Left lung (tissue), 10 donors: ENCODE measurements around the gene LRRC25. TPM values are rescaled to one million over a fixed set of nuclear protein-coding genes. Genes with fewer than 3 reads are reported as not detected.
"Not testable (repeated sequence)": the region's sequence is repeated elsewhere in the genome, so short reads cannot be mapped to it uniquely, and the experiment has no call there.

Source experiments
- ATAC-seq: fragments of 200-7000 bp; cut with Tn5 transposase; one replicate; pipeline ENCODE4 v1.9.1; 2020; ENCODE audit warnings: moderate library complexity
- DNase-seq, 4 donors: peaks; one replicate each; pipeline ENCODE4 v3.0.0-alpha.2; 2013 to 2020
- H3K27ac ChIP-seq, 2 donors: fragments of 200-600 bp; sonication (generic) in 1 of 2; one replicate each; pipeline versions ENCODE4 v1.5.0 to v1.8.0; 2020 to 2021
- H3K27me3 ChIP-seq, 2 donors: fragments of 200-600 bp; sonication (generic) in 1 of 2; one replicate each; pipeline versions ENCODE4 v1.5.0 to v1.8.0; 2020 to 2021
- H3K36me3 ChIP-seq, 2 donors: fragments of 200-600 bp; sonication (generic) in 1 of 2; one replicate each; pipeline versions ENCODE4 v1.5.0 to v1.8.0; 2020 to 2021
- H3K4me1 ChIP-seq, 2 donors: fragments of 200-600 bp; one replicate each; pipeline ENCODE4 v1.8.0; 2021
- H3K4me3 ChIP-seq, 2 donors: fragments of 200-600 bp; sonication (generic) in 1 of 2; one replicate each; pipeline versions ENCODE4 v1.5.0 to v1.8.0; 2020 to 2021; ENCODE audit warnings: mild to moderate bottlenecking in 1 of 2
- H3K9me3 ChIP-seq, 2 donors: fragments of 200-600 bp; sonication (generic) in 1 of 2; one replicate each; pipeline versions ENCODE4 v1.5.0 to v1.8.0; 2020 to 2021
- intact Hi-C, 2 donors: fragments of 100-400 bp; cut with DNase I; formaldehyde crosslinking; loops; one replicate each; pipeline versions ENCODE4 v1.11.2 to v1.14.2; 2022
- polyA plus RNA-seq, 6 donors: library from polyadenylated mRNA; unstranded; fragments of 120-200 nt; gene quantifications; one replicate each; pipeline ENCODE4 v1.2.1, GENCODE V29; 2013; ENCODE audit not compliant: insufficient read length in 6 of 6
- total RNA-seq, 2 donors: library from RNA; stranded (reverse); fragmentation: NEBNext Ultra II Directional; extraction: Animal tissue kit (Norgen Biotek cat#: 25700); gene quantifications; one replicate each; pipeline ENCODE4 v1.2.1, GENCODE V29; 2021
- TF ChIP-seq, protein P1 (sequence below), 2 donors: fragments of 200-600 bp; sonication (generic) in 1 of 2; IDR thresholded peaks; one replicate each; pipeline versions ENCODE4 v1.5.0 to v1.8.0; 2021; ENCODE audit warnings: antibody characterized with exemption in 2 of 2
- donor health status: DM: no; HTN: yes; CAD: no.
- donor health status: DM: no; HTN: no; CAD: no.

The LRRC25 gene
- total and polyA plus RNA-seq, 8 donors, result 1.3 to 53.7 (median 1.6) TPM

DNA sequence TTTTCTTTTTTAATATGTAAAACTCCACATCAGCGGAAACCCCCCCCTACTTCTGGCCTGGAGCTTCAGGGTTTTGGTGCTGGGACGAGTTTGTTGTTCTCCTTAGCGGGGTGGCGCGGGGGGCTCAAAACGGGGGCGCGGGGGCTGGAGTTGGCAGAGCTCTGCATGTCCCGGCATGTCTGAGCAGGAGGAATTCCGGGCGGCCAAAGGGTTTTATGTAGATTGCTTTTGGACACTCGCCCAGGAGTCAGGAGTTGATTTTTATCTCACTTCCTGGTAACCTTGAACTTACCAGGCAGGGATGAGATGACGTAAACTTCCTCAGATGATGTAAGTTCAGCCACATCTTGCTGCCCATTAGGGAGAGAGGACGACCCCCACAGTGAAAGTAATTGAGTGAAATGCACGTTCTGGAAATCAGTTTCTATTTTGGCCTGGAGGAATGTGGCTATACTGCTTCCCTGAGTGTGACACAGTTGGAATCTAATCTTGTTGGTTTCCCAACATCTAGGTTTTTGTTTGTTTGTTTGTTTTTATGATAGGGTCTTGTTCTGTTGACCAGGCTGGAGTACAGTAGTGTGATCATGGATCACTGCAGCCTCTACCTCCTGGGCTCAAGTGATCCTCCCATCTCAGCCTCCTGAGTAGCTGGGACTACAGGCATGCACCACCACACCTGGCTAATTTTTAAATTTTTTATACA lies 32.4 kb downstream of the LRRC25 start:
- DNase-seq (peak in 3 of 4 donors; percentile 82 to 94 (median 87)), ATAC-seq (peak; percentile 67)
- Histone ChIP-seq H3K4me3 (no peak overlapping the region), H3K4me1 (peaks cover 10 to 44% of the 10 kb centered on the region in 2 donors), H3K9me3 (no peaks in the 10 kb centered on the region), H3K27me3 (no peaks in the 10 kb centered on the region), H3K27ac (peak overlapping the region; percentile 85 to 90), H3K36me3 (peaks cover 0 to 27% of the 10 kb centered on the region in 2 donors)
- intact Hi-C loops, result no loop called here
- TF ChIP-seq, protein P1, sequence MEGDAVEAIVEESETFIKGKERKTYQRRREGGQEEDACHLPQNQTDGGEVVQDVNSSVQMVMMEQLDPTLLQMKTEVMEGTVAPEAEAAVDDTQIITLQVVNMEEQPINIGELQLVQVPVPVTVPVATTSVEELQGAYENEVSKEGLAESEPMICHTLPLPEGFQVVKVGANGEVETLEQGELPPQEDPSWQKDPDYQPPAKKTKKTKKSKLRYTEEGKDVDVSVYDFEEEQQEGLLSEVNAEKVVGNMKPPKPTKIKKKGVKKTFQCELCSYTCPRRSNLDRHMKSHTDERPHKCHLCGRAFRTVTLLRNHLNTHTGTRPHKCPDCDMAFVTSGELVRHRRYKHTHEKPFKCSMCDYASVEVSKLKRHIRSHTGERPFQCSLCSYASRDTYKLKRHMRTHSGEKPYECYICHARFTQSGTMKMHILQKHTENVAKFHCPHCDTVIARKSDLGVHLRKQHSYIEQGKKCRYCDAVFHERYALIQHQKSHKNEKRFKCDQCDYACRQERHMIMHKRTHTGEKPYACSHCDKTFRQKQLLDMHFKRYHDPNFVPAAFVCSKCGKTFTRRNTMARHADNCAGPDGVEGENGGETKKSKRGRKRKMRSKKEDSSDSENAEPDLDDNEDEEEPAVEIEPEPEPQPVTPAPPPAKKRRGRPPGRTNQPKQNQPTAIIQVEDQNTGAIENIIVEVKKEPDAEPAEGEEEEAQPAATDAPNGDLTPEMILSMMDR (IDR thresholded peaks at IDR 0.05), result no peak

DNA sequence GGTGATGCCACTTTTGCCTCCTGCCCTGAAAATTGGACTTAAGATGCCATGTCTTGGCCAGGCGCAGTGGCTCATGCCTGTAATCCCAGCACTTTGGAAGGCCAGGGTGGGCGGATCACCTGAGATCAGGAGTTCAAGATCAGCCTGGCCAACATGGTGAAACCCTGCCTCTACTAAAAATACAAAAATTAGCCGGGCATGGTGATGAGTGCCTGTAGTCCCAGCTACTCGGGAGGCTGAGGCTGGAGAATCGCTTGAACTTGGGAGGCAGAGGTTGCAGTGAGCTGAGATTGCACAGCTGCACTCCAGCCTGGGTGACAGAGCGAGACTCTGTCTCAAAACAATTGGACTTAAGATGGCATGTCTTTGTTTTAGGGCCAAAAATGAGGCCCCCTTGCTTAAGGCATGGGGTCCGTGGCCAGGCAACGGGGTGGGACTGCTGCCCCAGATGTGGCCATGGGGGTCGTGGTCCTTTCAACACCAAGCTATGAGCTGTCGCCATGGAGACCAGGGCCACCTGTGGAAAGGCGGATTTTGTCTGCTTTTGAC lies 33.1 kb downstream of the LRRC25 start:
- intact Hi-C loops, H3K9me3 ChIP-seq, H3K4me3 ChIP-seq, H3K27me3 ChIP-seq: not testable (repeated sequence)
- Histone ChIP-seq H3K36me3 (peaks cover 0 to 33% of the 10 kb centered on the region in 2 donors), H3K4me1 (peaks cover 10 to 44% of the 10 kb centered on the region in 2 donors), H3K27ac (peak overlapping the region; percentile 85 to 90)
- ATAC-seq, result peak; percentile 8
- DNase-seq, result peak in 1 of 4 donors; percentile 59

DNA sequence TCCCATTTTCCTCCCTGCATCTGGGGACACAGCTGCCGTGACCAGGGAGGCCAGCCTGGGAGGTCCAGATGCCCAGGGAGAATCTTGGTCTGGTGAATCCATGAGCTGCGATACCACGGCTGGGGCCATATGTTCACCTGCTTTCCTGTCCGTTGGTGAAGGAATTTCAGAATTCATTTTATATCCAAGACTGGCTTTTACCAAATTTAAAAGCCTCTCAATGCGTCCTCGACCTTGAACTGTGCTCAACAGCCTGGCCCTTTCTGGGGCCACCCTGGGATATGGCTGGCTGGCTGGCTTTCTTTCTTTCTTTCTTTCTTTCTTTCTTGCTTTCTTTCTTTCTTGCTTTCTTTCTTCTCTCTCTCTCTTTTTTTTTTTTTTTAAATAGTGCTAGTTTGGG lies 33.6 kb downstream of the LRRC25 start:
- no peak for DNase-seq
- Histone ChIP-seq H3K27ac (no peak overlapping the region), H3K4me3 (no peak overlapping the region), H3K4me1 (peaks cover 10 to 44% of the 10 kb centered on the region in 2 donors), H3K9me3 (no peaks in the 10 kb centered on the region), H3K27me3 (no peaks in the 10 kb centered on the region), H3K36me3 (peaks cover 0 to 38% of the 10 kb centered on the region in 2 donors)
- TF ChIP-seq, protein P1 (IDR thresholded peaks at IDR 0.05), result no peak
- no peak for ATAC-seq
- intact Hi-C loops, result no loop called here

DNA sequence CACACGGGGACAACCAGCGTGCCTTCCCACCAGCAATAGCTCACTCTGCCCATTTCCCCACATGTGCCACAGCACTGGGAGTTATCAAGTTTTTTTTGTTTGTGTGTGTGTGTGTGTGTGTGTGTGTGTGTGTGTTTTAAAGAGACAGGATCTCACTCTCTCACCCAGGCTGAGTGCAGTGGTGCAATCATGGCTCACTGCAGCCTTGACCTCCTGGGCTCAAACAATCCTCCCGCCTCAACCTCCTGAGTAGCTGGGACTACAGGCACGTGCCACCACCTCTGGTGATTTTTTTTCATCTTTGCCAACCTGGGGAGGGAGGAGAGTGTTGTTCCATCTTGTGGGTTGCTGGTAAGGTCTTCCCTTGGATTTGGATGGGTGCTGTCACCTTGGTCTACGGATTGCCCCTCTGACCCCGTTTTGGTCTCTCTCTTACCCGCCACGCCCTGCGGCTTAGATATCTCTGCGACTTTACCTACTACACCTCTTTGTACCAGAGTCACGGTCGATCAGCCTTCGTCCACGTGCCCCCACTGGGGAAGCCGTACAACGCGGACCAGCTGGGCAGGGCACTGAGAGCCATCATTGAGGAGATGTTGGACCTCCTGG lies 34.4 kb downstream of the LRRC25 start:
- no peak overlapping the region for H3K27ac ChIP-seq
- no peaks in the 10 kb centered on the region for H3K27me3 ChIP-seq
- peaks cover 0 to 46% of the 10 kb centered on the region in 2 donors for H3K36me3 ChIP-seq
- no peak overlapping the region for H3K4me3 ChIP-seq
- DNase-seq (no peak), ATAC-seq (no peak)
- H3K9me3 ChIP-seq, result no peaks in the 10 kb centered on the region
- intact Hi-C loops, result no loop called here
- TF ChIP-seq, protein P1 (IDR thresholded peaks at IDR 0.05), result no peak
- H3K4me1 ChIP-seq, result peaks cover 10 to 44% of the 10 kb centered on the region in 2 donors

DNA sequence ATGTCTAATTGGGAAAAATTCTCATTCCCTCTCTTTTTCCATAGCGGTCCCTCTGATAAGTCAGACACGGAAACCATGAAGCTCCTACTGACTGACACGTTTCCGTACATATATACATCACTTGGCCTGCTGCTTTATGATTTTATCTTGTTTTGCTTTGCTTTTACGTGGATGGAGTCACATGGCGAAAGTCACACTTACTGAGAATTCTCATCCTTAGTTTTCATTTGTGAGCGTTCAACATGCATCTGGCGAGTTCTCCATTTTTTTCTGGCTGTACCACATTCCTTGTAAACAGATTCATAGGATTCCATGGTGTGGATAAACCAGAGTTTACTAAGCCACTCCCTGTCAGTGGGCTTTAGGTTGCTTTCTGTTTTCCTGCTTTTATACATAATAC lies 35.8 kb downstream of the LRRC25 start:
- no peak for ATAC-seq
- Histone ChIP-seq H3K27ac (no peak overlapping the region), H3K9me3 (no peaks in the 10 kb centered on the region), H3K27me3 (no peaks in the 10 kb centered on the region), H3K4me3 (no peak overlapping the region), H3K36me3 (peaks cover 0 to 60% of the 10 kb centered on the region in 2 donors), H3K4me1 (peaks cover 10 to 35% of the 10 kb centered on the region in 2 donors)
- DNase-seq, result no peak
- intact Hi-C loops, result no loop called here
- TF ChIP-seq, protein P1 (IDR thresholded peaks at IDR 0.05), result no peak
